Lung (tissue), 16 donors: Measurements from ENCODE around the gene MTSS2. TPM values are rescaled to one million over a fixed set of nuclear protein-coding genes. Genes with fewer than 3 reads are reported as not detected.

Experiments used
- ATAC-seq: fragments of 200-7000 bp; cut with Tn5 transposase; one replicate; pipeline ENCODE4 v1.9.1; 2020; ENCODE audit warnings: moderate number of reproducible peaks; ENCODE audit not compliant: insufficient read depth, low FRiP score
- DNase-seq, 3 donors: peaks; one replicate each; pipeline ENCODE4 v3.0.0-alpha.2; 2013 to 2017
- H3K27ac ChIP-seq, 2 donors: one replicate each; pipeline ENCODE4 v1.5.1; 2013; ENCODE audit warnings: mild to moderate bottlenecking in 2 of 2, moderate library complexity in 2 of 2, control low read depth in 1 of 2, inconsistent platforms in 1 of 2, low read depth in 1 of 2, low read length in 1 of 2
- H3K27me3 ChIP-seq, 3 donors: one replicate each; pipeline ENCODE4 v1.5.1; 2013; ENCODE audit warnings: low read length in 2 of 3; ENCODE audit not compliant: control insufficient read depth in 3 of 3, insufficient read depth in 3 of 3
- H3K36me3 ChIP-seq, 4 donors: one replicate each; pipeline ENCODE4 v1.5.1; 2013; ENCODE audit warnings: low read length in 4 of 4, mild to moderate bottlenecking in 1 of 4, moderate library complexity in 1 of 4; ENCODE audit not compliant: control insufficient read depth in 4 of 4, insufficient read depth in 4 of 4
- H3K4me1 ChIP-seq, 5 donors: one replicate each; pipeline ENCODE4 v1.5.1; 2013; ENCODE audit warnings: low read length in 5 of 5, mild to moderate bottlenecking in 2 of 5, moderate library complexity in 1 of 5; ENCODE audit not compliant: control insufficient read depth in 5 of 5, insufficient read depth in 5 of 5
- H3K4me3 ChIP-seq: one replicate; pipeline ENCODE4 v1.5.1; 2013; ENCODE audit warnings: mild to moderate bottlenecking, control low read depth, moderate library complexity
- H3K9ac ChIP-seq, 2 donors: one replicate each; pipeline ENCODE4 v1.5.1; 2013; ENCODE audit warnings: low read length in 2 of 2, control low read depth in 1 of 2; ENCODE audit not compliant: insufficient read depth in 1 of 2
- H3K9me3 ChIP-seq, 4 donors: one replicate each; pipeline ENCODE4 v1.5.1; 2013; ENCODE audit warnings: low read length in 3 of 4, mild to moderate bottlenecking in 1 of 4, moderate library complexity in 1 of 4; ENCODE audit not compliant: control insufficient read depth in 4 of 4, insufficient read depth in 3 of 4
- CTCF ChIP-seq: IDR thresholded peaks from 2 replicates; pipeline ENCODE4 v1.5.1; 2012; ENCODE audit warnings: mild to moderate bottlenecking; ENCODE audit errors: control extremely low read depth, extremely low read depth
- WGBS, 2 donors: extraction: QIAGEN DNeasy Blood & Tissue Kit; methylation state at CpG; one replicate each; pipeline ENCODE4 v1.1.7; 2013; 5-methylcytosine and 5-hydroxymethylcytosine counted together
- long read RNA-seq, 5 donors: transcript quantifications; one replicate each; lab custom pipeline, GENCODE V29; 2026
- polyA plus RNA-seq, 2 donors: library from polyadenylated mRNA; stranded (reverse); fragments of 200-250 nt; gene quantifications; one replicate each; pipeline ENCODE4 v1.2.1, GENCODE V29; 2013
- total RNA-seq, 2 donors: library from RNA; depleted of rRNA in 1 of 2; stranded (reverse); fragments of >200 nt in 1 of 2; gene quantifications; one replicate each; pipeline ENCODE4 v1.2.1, GENCODE V29; 2014 to 2021
- donor health status: control.
- donor health status: control.
- donor health status: Bipolar disorder and iron deficiency.
- donor health status: healthy.
- donor health status: DM: yes; HTN: yes; CAD: no.

MTSS2 gene
- 10 to 100 TPM; 72.5 to 91.3 TPM for total RNA-seq
- polyA plus RNA-seq, result 10 to 100 TPM; 40.6 to 74.0 TPM
- long read RNA-seq, donor 1, partial matches to known transcripts, result 10 of 20 reads
- long read RNA-seq, donor 1, other reads (novel, unspliced or antisense), result 8 of 20 reads
- long read RNA-seq, donor 2, result 0 reads
- long read RNA-seq, donor 3, partial matches to known transcripts, result 10 of 11 reads
- long read RNA-seq, donor 3, other reads (novel, unspliced or antisense), result 0 of 11 reads
- long read RNA-seq, donor 4, partial matches to known transcripts, result 7 of 7 reads
- long read RNA-seq, donor 4, other reads (novel, unspliced or antisense), result 0 of 7 reads
- long read RNA-seq, donor 5, partial matches to known transcripts, result 44 of 44 reads
- long read RNA-seq, donor 5, other reads (novel, unspliced or antisense), result 0 of 44 reads

DNA sequence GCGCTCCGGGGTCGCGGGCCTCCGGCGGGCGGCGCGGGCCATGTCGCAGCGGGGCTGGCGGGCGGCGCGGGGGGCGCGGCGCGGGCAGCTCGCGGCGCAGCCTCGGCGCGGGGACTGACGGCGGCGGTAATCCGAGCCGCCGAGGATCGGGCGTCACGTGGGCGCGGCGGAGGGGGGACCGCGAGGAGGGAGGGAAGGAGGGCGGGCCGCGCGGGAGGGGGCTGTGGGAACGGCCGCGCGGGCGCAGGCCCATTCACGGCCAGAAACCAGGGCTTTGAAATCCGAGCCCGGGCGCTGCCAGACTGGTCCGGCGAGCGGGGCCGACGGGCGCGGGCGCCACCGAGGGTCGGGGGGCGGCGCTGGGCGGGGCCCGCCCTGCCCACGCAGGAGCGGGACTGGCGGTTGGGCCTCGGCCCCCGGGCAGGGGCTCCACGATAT lies at the start of gene MTSS2:
TSS of gene MTSS2 (minus strand) at position 116 of the 438 bp plus-strand sequence. CDS start 262 bp downstream, outside the sequence.
- H3K4me1 ChIP-seq, result peaks cover 24 to 79% (median 55%) of the 10 kb centered on the region in 5 donors
- H3K9ac ChIP-seq, result peak within 1 kb of the TSS; percentile 37 to 55
- peaks cover 0 to 10% (median 4%) of the 10 kb centered on the region in 4 donors for H3K36me3 ChIP-seq
- DNase-seq (peak; percentile 93 to 97 (median 94)), ATAC-seq (peak; percentile 49)
- peak within 1 kb of the TSS; percentile 71 for H3K4me3 ChIP-seq
- WGBS, 2 donors, result 1 to 2% methylated on average over 21 to 72 of the region's 72 CpGs
- no peaks in the 10 kb centered on the region for H3K9me3 ChIP-seq
- no peak for TF ChIP-seq CTCF
- H3K27ac ChIP-seq, result peak within 1 kb of the TSS; percentile 82 to 91
- H3K27me3 ChIP-seq, result no peaks in the 10 kb centered on the region

DNA sequence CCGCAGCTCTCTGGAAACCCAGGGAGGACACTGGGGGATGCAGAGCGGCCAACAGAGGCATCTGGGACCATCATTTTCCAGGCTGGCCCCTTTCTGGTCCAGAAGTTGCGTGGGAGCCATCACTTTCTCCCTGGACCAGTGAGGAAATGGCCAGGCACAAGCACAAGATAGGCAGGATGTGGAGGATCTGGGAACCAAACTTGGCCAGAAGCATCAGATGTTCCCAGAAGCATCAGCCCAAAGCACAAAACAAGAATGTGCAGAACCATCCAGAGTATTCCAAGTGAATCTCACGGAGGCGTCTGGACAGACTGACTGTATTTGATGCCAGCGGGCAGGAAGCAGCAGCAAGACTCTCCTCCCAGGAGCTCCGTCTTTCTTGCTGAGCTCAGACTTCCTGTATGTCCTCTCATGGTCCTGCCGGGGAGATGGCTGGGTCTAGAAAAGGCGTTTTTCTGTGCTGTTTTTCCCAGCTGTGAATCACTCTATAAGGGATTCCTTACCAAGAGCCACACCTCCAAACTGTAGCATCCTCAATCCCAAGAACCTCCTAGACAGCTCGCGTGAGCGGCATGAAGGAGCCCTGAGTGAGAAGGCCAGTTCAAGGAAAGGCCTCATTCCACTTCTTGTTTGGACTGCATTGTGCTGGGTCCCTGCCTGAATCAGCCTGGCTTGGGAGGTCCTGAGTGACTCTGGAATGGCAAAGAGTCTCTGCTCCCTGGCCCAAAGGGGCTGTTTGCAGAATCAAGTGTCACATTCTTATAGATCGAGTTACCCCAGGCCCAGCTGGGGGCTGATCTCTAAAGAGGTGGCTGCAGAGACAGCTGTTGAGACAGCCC lies 49.5 kb upstream of the MTSS2 start:
- Histone ChIP-seq H3K4me1 (peaks cover 3 to 40% (median 20%) of the 10 kb centered on the region in 5 donors), H3K36me3 (peaks cover 0 to 7% (median 3%) of the 10 kb centered on the region in 4 donors), H3K9ac (no peak overlapping the region), H3K27me3 (no peaks in the 10 kb centered on the region), H3K4me3 (no peak overlapping the region), H3K9me3 (no peaks in the 10 kb centered on the region), H3K27ac (peak overlapping the region in 1 of 2 donors; percentile 80)
- DNase-seq, result peak in 2 of 3 donors; percentile 36 to 38
- TF ChIP-seq CTCF, result no peak
- WGBS, 2 donors, result 71 to 79% methylated on average over 13 of the region's 13 CpGs
- no peak for ATAC-seq

DNA sequence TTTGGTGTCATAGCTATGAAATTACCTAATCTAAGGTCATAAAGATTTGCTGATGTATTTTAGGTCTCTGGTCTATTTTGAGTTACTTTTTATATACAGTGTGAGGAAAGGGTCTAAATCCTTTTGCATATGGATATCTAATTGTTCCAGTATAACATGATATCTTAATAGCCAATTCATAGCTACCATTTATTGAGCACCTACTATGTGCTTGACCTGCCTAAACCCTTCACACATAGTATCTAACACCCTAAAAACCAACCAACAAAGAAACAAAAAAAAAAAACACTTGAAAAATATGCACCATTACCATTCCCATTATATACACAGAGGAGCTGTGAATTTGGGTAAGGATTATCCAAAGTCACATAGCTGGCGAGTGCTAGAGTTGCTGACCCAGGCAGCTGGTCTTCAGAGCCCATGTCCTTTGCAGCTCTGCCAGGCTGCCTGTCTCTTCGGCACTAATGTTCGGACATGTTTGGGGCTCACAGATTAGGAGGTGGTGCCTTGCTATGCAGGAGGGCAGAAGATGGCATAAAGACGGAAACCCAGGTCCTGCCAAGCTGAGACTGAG lies 48.8 kb upstream of the MTSS2 start:
- Histone ChIP-seq H3K9me3 (no peaks in the 10 kb centered on the region), H3K9ac (no peak overlapping the region), H3K4me1 (peaks cover 3 to 48% (median 18%) of the 10 kb centered on the region in 5 donors), H3K27ac (peak overlapping the region in 1 of 2 donors; percentile 80), H3K36me3 (peaks cover 0 to 8% (median 3%) of the 10 kb centered on the region in 4 donors), H3K27me3 (no peaks in the 10 kb centered on the region), H3K4me3 (no peak overlapping the region)
- DNase-seq (no peak), ATAC-seq (no peak)
- 87 to 96% methylated on average over 4 of the region's 4 CpGs for WGBS, 2 donors
- no peak for TF ChIP-seq CTCF
